Measurements from ENCODE around the gene ACSBG1.

Gene ACSBG1

GRCh38 chr15:78242128-78242527 lies 7.8 kb upstream of the ACSBG1 start:
- H3K9ac ChIP-seq (ENCODE audit: low read depth in 1 of 2, low read length in 2 of 2): no peak overlapping the region
- no peaks in the 10 kb centered on the region for H3K36me3 ChIP-seq (ENCODE audit: control insufficient read depth in 1 of 2, insufficient read depth in 2 of 2, low read length in 2 of 2)
- H3K4me1 ChIP-seq (ENCODE audit: control insufficient read depth in 1 of 2, insufficient read depth in 2 of 2, low read length in 2 of 2): peaks cover 29 to 30% of the 10 kb centered on the region in 2 donors
- no peaks in the 10 kb centered on the region for H3K9me3 ChIP-seq (ENCODE audit: control insufficient read depth in 1 of 2, low read length in 2 of 2)
- H3K4me3 ChIP-seq (ENCODE audit: low read depth in 1 of 2, low read length in 2 of 2): no peak overlapping the region
- no peak overlapping the region for H3K27ac ChIP-seq (ENCODE audit: low read depth, low read length)
- H3K27me3 ChIP-seq (ENCODE audit: control insufficient read depth in 1 of 2, insufficient read depth in 2 of 2, low read length in 2 of 2): no peaks in the 10 kb centered on the region

GRCh38 chr15:78241017-78241416 lies 6.7 kb upstream of the ACSBG1 start:
- no peaks in the 10 kb centered on the region for H3K36me3 ChIP-seq (ENCODE audit: control insufficient read depth in 1 of 2, insufficient read depth in 2 of 2, low read length in 2 of 2)
- H3K27ac ChIP-seq (ENCODE audit: low read depth, low read length): no peak overlapping the region
- H3K4me3 ChIP-seq (ENCODE audit: low read depth in 1 of 2, low read length in 2 of 2): no peak overlapping the region
- no peaks in the 10 kb centered on the region for H3K27me3 ChIP-seq (ENCODE audit: control insufficient read depth in 1 of 2, insufficient read depth in 2 of 2, low read length in 2 of 2)
- H3K9ac ChIP-seq (ENCODE audit: low read depth in 1 of 2, low read length in 2 of 2): no peak overlapping the region
- H3K9me3 ChIP-seq (ENCODE audit: control insufficient read depth in 1 of 2, low read length in 2 of 2): no peaks in the 10 kb centered on the region
- peaks cover 29 to 30% of the 10 kb centered on the region in 2 donors for H3K4me1 ChIP-seq (ENCODE audit: control insufficient read depth in 1 of 2, insufficient read depth in 2 of 2, low read length in 2 of 2)

DNA sequence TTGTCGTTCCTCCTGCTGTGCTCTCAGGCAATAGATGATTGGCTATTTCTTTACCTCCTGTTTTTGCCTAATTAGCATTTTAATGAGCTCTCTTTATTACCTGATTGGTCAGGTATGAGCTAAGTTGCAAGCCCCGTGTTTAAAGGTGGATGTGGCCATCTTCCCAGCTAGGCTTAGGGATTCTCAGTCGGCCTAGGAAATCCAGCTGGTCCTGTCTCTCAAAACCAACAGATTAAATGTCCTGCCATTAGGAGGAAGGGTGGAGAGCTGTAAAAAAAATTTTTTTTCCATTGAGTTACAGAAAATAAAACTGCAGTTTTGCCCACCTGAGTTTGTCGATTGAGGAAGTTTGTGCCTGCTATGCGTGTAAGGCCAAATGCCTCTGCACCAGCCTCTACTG lies 5.4 kb upstream of the ACSBG1 start:
- H3K9me3 ChIP-seq (ENCODE audit: control insufficient read depth in 1 of 2, low read length in 2 of 2): no peaks in the 10 kb centered on the region
- no peak overlapping the region for H3K4me3 ChIP-seq (ENCODE audit: low read depth in 1 of 2, low read length in 2 of 2)
- H3K4me1 ChIP-seq (ENCODE audit: control insufficient read depth in 1 of 2, insufficient read depth in 2 of 2, low read length in 2 of 2): peaks cover 29 to 30% of the 10 kb centered on the region in 2 donors
- H3K36me3 ChIP-seq (ENCODE audit: control insufficient read depth in 1 of 2, insufficient read depth in 2 of 2, low read length in 2 of 2): no peaks in the 10 kb centered on the region
- H3K9ac ChIP-seq (ENCODE audit: low read depth in 1 of 2, low read length in 2 of 2): no peak overlapping the region
- no peaks in the 10 kb centered on the region for H3K27me3 ChIP-seq (ENCODE audit: control insufficient read depth in 1 of 2, insufficient read depth in 2 of 2, low read length in 2 of 2)
- no peak overlapping the region for H3K27ac ChIP-seq (ENCODE audit: low read depth, low read length)

- Histone ChIP-seq H3K27ac (ENCODE audit: low read depth, low read length) (no peak overlapping the region), H3K9me3 (ENCODE audit: control insufficient read depth in 1 of 2, low read length in 2 of 2) (no peaks in the 10 kb centered on the region)
Measured at GRCh38 chr15:78237146-78237545, 2.8 kb upstream of the ACSBG1 start.

GRCh38 chr15:78236491-78236890 lies 2.1 kb upstream of the ACSBG1 start:
- peaks cover 5 to 10% of the 10 kb centered on the region in 2 donors for H3K4me1 ChIP-seq (ENCODE audit: control insufficient read depth in 1 of 2, insufficient read depth in 2 of 2, low read length in 2 of 2)
- no peaks in the 10 kb centered on the region for H3K36me3 ChIP-seq (ENCODE audit: control insufficient read depth in 1 of 2, insufficient read depth in 2 of 2, low read length in 2 of 2)
- no peak overlapping the region for H3K4me3 ChIP-seq (ENCODE audit: low read depth in 1 of 2, low read length in 2 of 2)
- H3K27ac ChIP-seq (ENCODE audit: low read depth, low read length): no peak overlapping the region
- H3K9ac ChIP-seq (ENCODE audit: low read depth in 1 of 2, low read length in 2 of 2): no peak overlapping the region
- H3K27me3 ChIP-seq (ENCODE audit: control insufficient read depth in 1 of 2, insufficient read depth in 2 of 2, low read length in 2 of 2): no peaks in the 10 kb centered on the region
- H3K9me3 ChIP-seq (ENCODE audit: control insufficient read depth in 1 of 2, low read length in 2 of 2): no peaks in the 10 kb centered on the region

More at GRCh38 chr15:78237146-78237545, 2.8 kb upstream of the ACSBG1 start:
- peaks cover 9 to 10% of the 10 kb centered on the region in 2 donors for H3K4me1 ChIP-seq (ENCODE audit: control insufficient read depth in 1 of 2, insufficient read depth in 2 of 2, low read length in 2 of 2)
- H3K9ac ChIP-seq (ENCODE audit: low read depth in 1 of 2, low read length in 2 of 2): no peak overlapping the region
- no peak overlapping the region for H3K4me3 ChIP-seq (ENCODE audit: low read depth in 1 of 2, low read length in 2 of 2)
- no peaks in the 10 kb centered on the region for H3K27me3 ChIP-seq (ENCODE audit: control insufficient read depth in 1 of 2, insufficient read depth in 2 of 2, low read length in 2 of 2)
- no peaks in the 10 kb centered on the region for H3K36me3 ChIP-seq (ENCODE audit: control insufficient read depth in 1 of 2, insufficient read depth in 2 of 2, low read length in 2 of 2)

- no peaks in the 10 kb centered on the region for H3K9me3 ChIP-seq (ENCODE audit: control insufficient read depth in 1 of 2, low read length in 2 of 2)
- H3K4me1 ChIP-seq (ENCODE audit: control insufficient read depth in 1 of 2, insufficient read depth in 2 of 2, low read length in 2 of 2): peaks cover 5% of the 10 kb centered on the region in 2 donors
- no peak overlapping the region for H3K27ac ChIP-seq (ENCODE audit: low read depth, low read length)
- no peaks in the 10 kb centered on the region for H3K27me3 ChIP-seq (ENCODE audit: control insufficient read depth in 1 of 2, insufficient read depth in 2 of 2, low read length in 2 of 2)
- no peaks in the 10 kb centered on the region for H3K36me3 ChIP-seq (ENCODE audit: control insufficient read depth in 1 of 2, insufficient read depth in 2 of 2, low read length in 2 of 2)
- no peak overlapping the region for H3K9ac ChIP-seq (ENCODE audit: low read depth in 1 of 2, low read length in 2 of 2)
- no peak overlapping the region for H3K4me3 ChIP-seq (ENCODE audit: low read depth in 1 of 2, low read length in 2 of 2)
Measured at GRCh38 chr15:78233496-78233895, 869 bp downstream of the ACSBG1 start.

DNA sequence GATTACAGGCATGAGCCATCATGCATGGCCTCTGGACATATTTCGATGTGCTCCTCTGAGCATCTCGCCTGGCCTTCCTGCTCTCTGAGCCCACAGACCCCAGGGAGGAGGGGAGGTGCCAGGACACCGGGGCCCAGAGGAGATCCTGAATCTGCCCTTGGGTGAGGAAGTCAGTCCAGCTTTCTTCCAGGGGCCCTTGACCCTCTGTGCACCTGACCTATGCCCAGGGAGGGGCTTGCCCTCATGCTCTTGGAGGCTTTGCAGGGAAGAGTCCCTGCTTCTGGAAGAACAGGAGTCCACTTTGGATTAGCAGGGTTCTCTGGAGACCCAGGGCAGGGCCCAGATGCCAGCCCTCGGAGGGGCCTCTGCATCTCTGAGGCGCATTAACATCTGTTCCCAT lies 1.4 kb downstream of the ACSBG1 start:
- Histone ChIP-seq H3K4me3 (ENCODE audit: low read depth in 1 of 2, low read length in 2 of 2) (no peak overlapping the region), H3K36me3 (ENCODE audit: control insufficient read depth in 1 of 2, insufficient read depth in 2 of 2, low read length in 2 of 2) (no peaks in the 10 kb centered on the region), H3K9me3 (ENCODE audit: control insufficient read depth in 1 of 2, low read length in 2 of 2) (no peaks in the 10 kb centered on the region), H3K27me3 (ENCODE audit: control insufficient read depth in 1 of 2, insufficient read depth in 2 of 2, low read length in 2 of 2) (no peaks in the 10 kb centered on the region), H3K27ac (ENCODE audit: low read depth, low read length) (no peak overlapping the region), H3K4me1 (ENCODE audit: control insufficient read depth in 1 of 2, insufficient read depth in 2 of 2, low read length in 2 of 2) (peaks cover 5% of the 10 kb centered on the region in 2 donors), H3K9ac (ENCODE audit: low read depth in 1 of 2, low read length in 2 of 2) (no peak overlapping the region)

GRCh38 chr15:78229431-78230406 lies 4.6 kb downstream of the ACSBG1 start:
- Histone ChIP-seq H3K36me3 (ENCODE audit: control insufficient read depth in 1 of 2, insufficient read depth in 2 of 2, low read length in 2 of 2) (no peaks in the 10 kb centered on the region), H3K9ac (ENCODE audit: low read depth in 1 of 2, low read length in 2 of 2) (no peak overlapping the region), H3K9me3 (ENCODE audit: control insufficient read depth in 1 of 2, low read length in 2 of 2) (peaks cover 0 to 4% of the 10 kb centered on the region in 2 donors), H3K4me1 (ENCODE audit: control insufficient read depth in 1 of 2, insufficient read depth in 2 of 2, low read length in 2 of 2) (peaks cover 5% of the 10 kb centered on the region in 2 donors), H3K27me3 (ENCODE audit: control insufficient read depth in 1 of 2, insufficient read depth in 2 of 2, low read length in 2 of 2) (no peaks in the 10 kb centered on the region), H3K4me3 (ENCODE audit: low read depth in 1 of 2, low read length in 2 of 2) (no peak overlapping the region), H3K27ac (ENCODE audit: low read depth, low read length) (no peak overlapping the region)

GRCh38 chr15:78228356-78228996 lies 5.9 kb downstream of the ACSBG1 start:
- H3K9me3 ChIP-seq (ENCODE audit: control insufficient read depth in 1 of 2, low read length in 2 of 2): peaks cover 0 to 4% of the 10 kb centered on the region in 2 donors

More at GRCh38 chr15:78228356-78228996, 5.9 kb downstream of the ACSBG1 start:
- Histone ChIP-seq H3K4me1 (ENCODE audit: control insufficient read depth in 1 of 2, insufficient read depth in 2 of 2, low read length in 2 of 2) (peaks cover 2 to 5% of the 10 kb centered on the region in 2 donors), H3K9ac (ENCODE audit: low read depth in 1 of 2, low read length in 2 of 2) (no peak overlapping the region), H3K27me3 (ENCODE audit: control insufficient read depth in 1 of 2, insufficient read depth in 2 of 2, low read length in 2 of 2) (no peaks in the 10 kb centered on the region), H3K4me3 (ENCODE audit: low read depth in 1 of 2, low read length in 2 of 2) (no peak overlapping the region), H3K27ac (ENCODE audit: low read depth, low read length) (no peak overlapping the region), H3K36me3 (ENCODE audit: control insufficient read depth in 1 of 2, insufficient read depth in 2 of 2, low read length in 2 of 2) (no peaks in the 10 kb centered on the region)
